Measurements from ENCODE around the gene TMEM178B. TPM values are rescaled to one million over a fixed set of nuclear protein-coding genes. Genes with fewer than 3 reads are reported as not detected.

TMEM178B gene
- total RNA-seq (2013; cell fraction: nucleolus; rRNA removed): 5.4 and 5.8 TPM in 2 replicates
- 0.05 and 0.06 TPM in 2 replicates for total RNA-seq (2014; rRNA removed)
- 0.04 and 0.05 TPM in 2 replicates for total RNA-seq (2014; rRNA removed; fragmentation: Illumina TruSeq; extraction: Trizol)
- 0.03 and 0.05 TPM in 2 replicates for total RNA-seq (2021)
- polyA plus RNA-seq (2011; ENCODE audit: low read depth): 0.12 TPM
- polyA plus RNA-seq (2011; rRNA removed): 1.1 and 1.2 TPM in 2 replicates
- 0.67 and 0.81 TPM in 2 replicates for polyA plus RNA-seq (2011; cell fraction: cytosol; rRNA removed)
- 0.97 and 2.1 TPM in 2 replicates for polyA plus RNA-seq (2011; cell fraction: nucleus; rRNA removed)
- 0.14 and 0.17 TPM in 2 replicates for polyA plus RNA-seq (2012)
- 0.03 TPM in 2 replicates for polyA plus RNA-seq (2014; fragmentation: Illumina TruSeq; extraction: Trizol)
- polyA plus RNA-seq (2014; fragmentation: Nextera tagmentation; extraction: Ambion mirVana): under 1 TPM; 0.02 to 0.03 TPM
- 0.01 TPM in 2 replicates for polyA plus RNA-seq (2014; rRNA removed)
- polyA plus RNA-seq (2016; fragmentation: Nextera tagmentation; extraction: Ambion mirVana): not detected
- 1.7 and 1.8 TPM in 2 replicates for polyA minus RNA-seq (2011; rRNA and poly(A)+ RNA removed)
- 0.31 and 0.40 TPM in 2 replicates for polyA minus RNA-seq (2011; cell fraction: cytosol; rRNA and poly(A)+ RNA removed)
- 0.96 and 0.97 TPM in 2 replicates for polyA minus RNA-seq (2011; cell fraction: nucleus; rRNA and poly(A)+ RNA removed)
- Bru-seq, nascent RNA: percentile 50 among the genes with signal in this experiment
- percentile 52 among the genes with signal in this experiment for BruChase-seq, experiment 1, labeled RNA remaining after a 6-hour chase
- percentile 50 among the genes with signal in this experiment for BruChase-seq, experiment 2, labeled RNA remaining after a 2-hour chase
- long read RNA-seq, experiment 1: 0 reads
- long read RNA-seq, experiment 2, partial matches to known transcripts: 0 of 1 reads
- long read RNA-seq, experiment 2, other reads (novel, unspliced or antisense): 1 of 1 reads

GRCh38 chr7:141073641-141074161, at the start of gene TMEM178B:
TMEM178B (plus strand) TSS chr7:141074064.
- FAIRE-seq (no peak), DNase-seq (ENCODE audit: low read depth, low spot score) (no peak), ATAC-seq (peak; percentile 26)
- intact Hi-C loops (cut with micrococcal nuclease; ENCODE audit: unreplicated experiment): loop anchor here (5.0 kb wide), 1 partner anchor 149 kb away; no protein-coding TSS in a partner anchor
- SMC1A ChIA-PET (ENCODE audit: uncharacterized antibody, unreplicated experiment): no interaction called here
- H3K36me3 ChIP-seq (ENCODE audit: control insufficient read depth in 2 of 2, insufficient read depth in 2 of 2, low read length in 1 of 2): no peaks in the 10 kb centered on the region
- no peaks in the 10 kb centered on the region for H3K79me2 ChIP-seq (ENCODE audit: control insufficient read depth, insufficient read depth, low read length)
- no peak within 1 kb of the TSS for H3K27ac ChIP-seq (ENCODE audit: control insufficient read depth, insufficient read depth)
- WGBS (ENCODE audit: insufficient coverage, insufficient replicate concordance, low lambda C conversion rate, missing lambda C conversion rate): 2% methylated on average over 30 of the region's 47 CpGs
- CTCF ChIA-PET: no interaction called here
- RAD21 ChIA-PET (ENCODE audit: unreplicated experiment): no interaction called here
- H2AFZ ChIP-seq (ENCODE audit: control insufficient read depth, low read depth, low read length): peak within 1 kb of the TSS; percentile 10; the same call in 1 of the 2 replicates
- no peak for TF ChIP-seq HDAC6 (IDR thresholded peaks at IDR 0.05; ENCODE audit: unreplicated experiment)
- TF ChIP-seq JUNB (IDR thresholded peaks at IDR 0.05): no peak
- no peak for TF ChIP-seq SREBF1 (IDR thresholded peaks at IDR 0.05; ENCODE audit: low read length)
- no peak for TF ChIP-seq SMARCA5 (IDR thresholded peaks at IDR 0.05)
- no peak for TF ChIP-seq E2F8 (IDR thresholded peaks at IDR 0.05; ENCODE audit: low read depth, partially characterized antibody)
- no peak for TF ChIP-seq RB1 (IDR thresholded peaks at IDR 0.05; ENCODE audit: borderline replicate concordance)
- in situ Hi-C loops (cut with MboI): no loop called here
- H4K20me1 ChIP-seq (ENCODE audit: control insufficient read depth, insufficient read depth): no peaks in the 10 kb centered on the region
- H3K4me2 ChIP-seq (ENCODE audit: control insufficient read depth, insufficient read depth): peak within 1 kb of the TSS; percentile 77; the same call in 1 of the 2 replicates
- POLR2A ChIA-PET: no interaction called here
- no peak within 1 kb of the TSS for H3K9ac ChIP-seq (ENCODE audit: control insufficient read depth, insufficient read depth, low read length)
- H3K4me3 ChIP-seq: no peak within 1 kb of the TSS
- no TSS peak for BruUV-seq (replicated peaks)
- no peaks in the 10 kb centered on the region for H3K4me1 ChIP-seq (ENCODE audit: control insufficient read depth, insufficient read depth, low read length)
- H3K27me3 ChIP-seq (replicated peaks in 1 of 2; ENCODE audit: control insufficient read depth in 2 of 2, insufficient read depth in 2 of 2, low read length in 1 of 2): peaks cover 3 to 24% of the 10 kb centered on the region in 2 experiments
- H3K9me3 ChIP-seq (replicated peaks; ENCODE audit: control insufficient read depth, insufficient read depth, low read length): no peaks in the 10 kb centered on the region

Data from GM12878 (cell line).